NOMO-1 treated with dmso at 0.1 percent for 144 hours (cell line): Measurements from ENCODE around the gene EBF4.

Experiments
- DNase-seq: peaks from one replicate; lab custom pipeline; 2025; ENCODE audit not compliant: unreplicated experiment; lab: John Stamatoyannopoulos, UW

EBF4 gene

GRCh38 chr20:2741881-2742280, 49.3 kb downstream of the EBF4 start:
- DNase-seq = no peak

GRCh38 chr20:2742431-2742830, 49.9 kb downstream of the EBF4 start:
- no peak for DNase-seq

DNA sequence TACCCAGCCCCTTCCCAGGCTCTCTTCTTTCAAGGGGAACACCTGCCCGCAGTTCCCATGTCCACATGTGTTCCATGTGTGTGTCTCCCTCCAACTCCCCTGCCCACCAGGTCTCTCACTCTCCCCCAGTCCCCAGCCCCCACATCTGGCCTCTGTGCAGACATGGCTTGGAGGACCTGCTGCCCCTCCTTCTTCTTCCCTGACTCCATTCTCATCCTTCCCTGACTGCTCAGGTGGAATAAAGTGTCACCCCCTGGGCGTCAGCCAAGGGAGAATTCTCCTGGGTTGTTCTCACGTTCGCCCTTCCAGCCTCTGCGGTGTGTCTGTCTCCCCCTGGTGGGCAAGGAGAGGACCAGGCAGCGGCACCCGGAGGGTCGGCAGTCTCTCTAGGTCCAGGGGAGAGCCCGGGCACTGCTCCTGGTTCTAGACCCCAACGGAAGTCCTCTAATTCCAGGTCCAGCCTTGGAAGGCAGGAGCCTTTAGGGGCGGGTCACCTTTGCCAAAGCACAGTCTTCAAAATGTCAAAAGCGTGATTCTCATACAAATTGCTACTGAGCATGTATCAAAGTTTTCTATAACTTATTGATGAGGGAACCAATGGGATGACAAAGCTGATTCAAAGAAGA, 50.5 kb downstream of the EBF4 start:
- DNase-seq = peak; percentile 46

- no peak for DNase-seq
Observed at GRCh38 chr20:2745060-2745910, 52.7 kb downstream of the EBF4 start.

DNA sequence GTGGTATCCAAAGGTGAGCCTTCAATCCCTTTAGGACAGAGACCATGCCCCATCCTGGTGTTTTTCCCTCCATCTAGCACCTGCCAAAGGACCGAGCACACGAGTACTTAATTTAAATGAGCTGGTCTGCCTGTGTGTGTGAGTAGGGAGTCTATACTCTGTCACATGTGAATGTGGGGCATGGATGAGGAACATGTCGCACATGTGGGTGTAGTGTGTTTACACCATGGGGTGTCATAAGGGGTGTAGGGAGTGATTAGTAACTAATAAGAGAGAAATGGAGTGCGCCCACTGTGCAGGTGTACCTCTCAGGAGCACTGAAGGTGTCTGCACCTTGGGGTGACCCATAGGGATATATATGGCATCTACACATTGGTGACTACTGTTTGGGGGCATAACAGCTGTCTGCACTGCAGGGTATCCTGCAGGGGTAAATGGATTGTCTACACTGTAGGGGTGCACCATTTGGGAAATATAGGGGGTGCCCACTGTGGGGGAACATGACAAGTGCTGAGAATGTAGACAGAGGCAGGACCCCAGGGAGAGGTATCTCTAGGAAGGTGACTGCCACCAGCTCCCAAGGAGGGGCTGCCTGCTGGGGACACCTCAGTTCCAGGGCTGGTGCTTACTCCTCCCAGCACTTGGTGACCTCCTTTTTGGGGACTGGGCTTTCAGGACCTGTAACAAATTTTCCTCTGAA, 53.5 kb downstream of the EBF4 start:
- no peak for DNase-seq

- DNase-seq = peak; percentile 44
Observed at GRCh38 chr20:2746636-2747265, 54.2 kb downstream of the EBF4 start.

GRCh38 chr20:2747676-2748235, 55.2 kb downstream of the EBF4 start:
- no peak for DNase-seq

DNA sequence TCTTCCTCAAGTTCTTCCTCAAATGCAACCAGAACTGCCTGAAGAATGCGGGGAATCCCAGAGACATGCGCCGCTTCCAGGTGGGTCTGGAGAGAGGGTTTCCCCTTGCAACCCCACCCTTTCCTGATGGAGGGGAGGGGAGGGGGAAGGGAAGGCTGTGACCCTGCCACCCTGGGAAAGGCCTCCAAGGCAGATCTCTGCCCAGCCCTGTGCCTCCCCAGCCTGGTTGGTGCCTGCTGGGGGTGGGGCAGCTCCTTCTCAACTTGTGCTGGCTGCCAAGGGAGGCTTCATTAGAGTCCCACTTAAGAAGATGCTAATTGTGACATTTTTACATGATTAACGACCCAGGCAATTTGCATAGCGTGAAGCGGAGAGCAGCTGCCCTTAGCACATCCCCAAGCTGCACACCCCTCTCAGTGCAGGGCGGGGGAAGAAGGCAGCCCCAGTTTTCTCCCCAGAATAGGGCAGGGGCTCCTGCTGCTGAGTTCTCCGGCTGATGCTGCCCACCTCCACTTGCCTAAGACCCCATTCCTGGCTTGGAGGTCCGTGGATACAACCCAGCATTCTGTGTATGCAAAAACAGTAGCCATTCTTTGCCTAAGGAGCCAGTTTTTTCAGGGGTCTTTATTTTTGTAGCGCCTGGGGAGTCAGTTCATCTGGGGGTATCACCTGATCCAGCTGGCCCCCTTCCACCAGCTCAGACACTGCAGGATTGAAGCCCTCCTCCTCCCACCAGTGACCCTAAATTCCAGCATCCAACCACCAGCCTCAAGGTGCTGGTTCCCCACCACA, 56.2 kb downstream of the EBF4 start:
- DNase-seq = no peak

DNA sequence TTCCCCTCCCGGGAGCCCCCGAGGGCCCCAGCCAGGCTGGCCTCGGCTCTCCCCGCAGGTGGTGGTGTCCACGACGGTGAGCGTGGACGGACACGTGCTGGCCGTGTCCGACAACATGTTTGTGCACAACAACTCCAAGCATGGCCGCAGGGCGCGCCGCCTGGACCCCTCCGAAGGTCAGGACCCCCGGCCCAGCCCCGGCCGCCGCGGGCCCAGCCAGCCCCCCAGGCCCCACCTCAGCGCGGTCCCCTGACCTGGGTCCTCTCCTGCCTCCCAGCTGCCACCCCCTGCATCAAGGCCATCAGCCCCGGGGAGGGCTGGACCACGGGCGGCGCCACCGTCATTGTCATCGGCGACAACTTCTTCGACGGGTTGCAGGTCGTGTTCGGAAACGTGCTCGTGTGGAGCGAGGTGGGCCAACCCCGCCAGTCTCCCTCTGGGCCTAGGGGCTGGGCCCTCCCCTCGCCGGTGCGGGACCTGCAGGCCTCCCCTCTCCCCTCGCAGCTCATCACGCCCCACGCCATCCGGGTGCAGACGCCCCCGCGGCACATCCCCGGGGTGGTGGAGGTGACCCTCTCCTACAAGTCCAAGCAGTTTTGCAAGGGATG, 56.9 kb downstream of the EBF4 start:
- no peak for DNase-seq

GRCh38 chr20:2749951-2750490, 57.4 kb downstream of the EBF4 start:
- no peak for DNase-seq

DNA sequence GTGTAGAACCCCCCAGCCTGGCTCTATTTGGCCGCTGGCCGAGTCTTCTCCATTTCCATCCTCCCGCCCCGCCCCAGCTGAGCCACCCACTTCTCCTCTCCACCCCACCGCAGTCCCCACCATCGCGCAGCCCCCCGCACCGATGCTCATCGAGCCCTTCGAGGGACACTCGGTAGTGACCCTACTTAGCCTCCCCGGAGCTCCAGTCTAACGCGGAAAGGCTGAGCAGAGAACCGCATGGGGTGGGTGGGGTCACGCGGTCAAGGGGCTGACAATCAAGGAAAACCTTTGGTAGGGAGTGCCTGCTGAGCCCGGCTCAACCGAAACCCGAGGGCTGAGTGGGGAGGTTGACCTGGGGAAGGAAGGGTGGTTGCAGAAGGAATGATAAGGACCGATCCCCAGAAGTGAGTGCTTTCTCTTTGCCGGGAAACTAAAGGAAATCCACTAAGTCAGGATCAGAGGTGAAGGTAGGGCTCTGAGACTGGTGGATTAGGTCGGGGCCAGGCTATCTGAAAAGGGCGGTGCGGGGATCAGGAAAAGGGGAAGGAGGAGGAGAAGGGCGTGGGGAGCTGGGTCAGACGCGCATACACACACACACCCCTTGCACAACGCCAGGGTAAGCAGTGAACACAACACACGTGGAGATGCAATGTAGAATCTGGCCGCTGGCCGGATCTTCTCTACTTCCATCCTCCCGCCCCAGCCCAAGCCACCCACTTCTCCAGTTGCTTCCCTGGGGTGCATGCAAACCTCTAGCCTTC, 58.1 kb downstream of the EBF4 start:
- peak; percentile 77 for DNase-seq

DNA sequence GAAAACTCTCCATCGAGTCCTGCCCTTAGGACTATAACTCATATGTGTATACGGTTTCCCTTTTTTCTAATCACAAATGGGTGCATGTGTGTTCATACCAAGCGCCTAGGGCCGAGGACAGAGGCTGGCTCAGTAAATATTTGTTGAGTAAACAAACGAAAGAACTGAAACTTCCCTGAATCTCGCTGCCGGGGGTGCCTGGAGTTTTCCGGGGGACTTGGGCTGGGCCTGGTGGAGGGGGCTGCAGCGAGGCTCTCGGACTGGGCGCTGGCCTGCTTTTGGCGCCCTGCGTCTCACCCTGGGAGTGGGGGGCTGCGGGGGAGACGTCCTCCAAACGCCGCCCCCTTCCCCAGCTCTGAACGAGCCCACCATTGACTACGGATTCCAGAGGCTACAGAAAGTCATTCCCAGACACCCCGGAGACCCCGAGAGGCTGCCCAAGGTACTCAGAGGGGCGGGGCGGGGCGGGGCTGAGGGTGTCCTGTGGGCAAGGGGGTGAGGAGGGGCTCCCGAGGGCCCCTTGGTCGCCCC, 58.8 kb downstream of the EBF4 start:
- no peak for DNase-seq

- peak; percentile 11 for DNase-seq
Observed at GRCh38 chr20:2751878-2752566, 59.4 kb downstream of the EBF4 start.

DNA sequence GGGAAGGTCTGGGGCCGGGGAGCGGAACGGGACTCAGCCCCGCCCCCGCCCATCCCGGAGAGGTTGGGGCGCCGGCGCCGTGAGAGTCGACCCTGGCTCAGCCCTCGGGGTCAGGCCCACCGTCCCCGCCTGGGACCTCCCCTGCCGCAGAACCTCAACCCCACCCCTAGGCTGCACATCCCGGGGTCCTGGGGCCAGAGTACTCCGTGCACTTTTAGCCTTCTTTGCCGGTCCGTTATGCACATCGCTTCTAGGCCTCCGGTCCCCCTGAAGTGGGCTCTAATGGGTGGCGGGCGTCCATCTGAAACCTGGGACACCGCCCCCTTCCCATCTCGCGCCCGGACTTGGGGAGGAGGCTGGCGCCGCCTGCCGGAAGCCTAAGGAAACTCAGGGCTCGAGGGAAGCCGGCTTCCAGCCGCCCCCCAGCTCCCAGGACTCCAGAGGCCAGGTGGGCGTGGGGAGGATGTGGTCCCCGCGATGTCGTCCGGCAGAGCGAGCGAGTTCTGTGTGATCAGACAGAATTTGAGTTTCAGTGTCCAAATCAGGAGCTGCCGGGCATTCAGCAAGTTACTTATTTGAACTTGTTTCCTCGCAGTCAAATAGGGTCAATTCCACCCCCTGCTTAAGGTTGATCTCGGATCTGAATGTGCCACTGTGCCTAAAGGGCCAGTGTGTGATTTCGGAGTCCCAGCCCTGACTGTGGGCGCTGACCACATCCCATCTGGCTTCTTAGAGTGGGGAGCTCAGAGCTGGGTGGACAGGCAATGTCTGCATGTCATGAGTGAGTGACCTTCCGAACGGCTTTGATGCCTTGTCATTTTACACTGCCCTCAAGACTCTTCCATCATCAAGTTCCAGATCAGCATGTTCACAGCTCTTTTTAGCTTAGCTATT, 60.2 kb downstream of the EBF4 start:
- DNase-seq = no peak

DNA sequence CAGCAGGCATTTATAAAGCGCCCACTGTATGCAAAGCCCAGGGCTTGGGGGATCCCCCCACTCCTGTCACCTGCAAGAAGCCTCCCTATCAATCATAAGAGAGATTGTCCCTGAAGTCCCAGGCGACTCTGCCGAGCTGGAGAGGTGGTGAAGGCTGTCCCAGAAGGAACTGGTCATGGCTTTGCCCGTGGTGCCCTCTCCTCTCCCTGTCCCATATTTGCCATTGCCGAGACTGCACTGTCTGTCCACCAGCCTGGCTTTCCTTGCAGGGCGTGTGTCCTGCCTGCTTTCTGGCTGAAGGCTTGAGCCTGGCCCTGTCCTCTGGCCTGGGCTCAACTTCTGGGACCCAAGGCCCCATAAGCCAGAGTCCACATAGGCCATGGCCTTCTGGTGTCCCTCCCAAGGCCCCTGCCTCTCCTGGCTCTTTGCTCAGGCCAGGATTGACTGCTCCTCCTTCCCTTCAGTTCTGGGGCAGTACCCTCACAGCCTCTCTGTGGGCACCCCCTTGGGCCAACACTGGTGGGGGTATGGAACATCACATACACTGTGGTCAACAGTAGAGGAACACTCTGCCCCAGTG, 61.0 kb downstream of the EBF4 start:
- DNase-seq = no peak

- DNase-seq = no peak
Observed at GRCh38 chr20:2754424-2754823, 61.8 kb downstream of the EBF4 start.
